Muscle of leg (tissue), 11 donors: ENCODE results near the gene BICRA. TPM values are rescaled to one million over a fixed set of nuclear protein-coding genes. Genes with fewer than 3 reads are reported as not detected.

ENCODE experiments used
- DNase-seq: peaks from one replicate; pipeline ENCODE4 v3.0.0; 2013
- H3K27ac ChIP-seq: one replicate; pipeline ENCODE4 v1.5.1; 2013; ENCODE audit warnings: mild to moderate bottlenecking, low read length, control low read depth
- H3K27me3 ChIP-seq: one replicate; pipeline ENCODE4 v1.6.1; 2013; ENCODE audit warnings: low read length; ENCODE audit not compliant: control insufficient read depth, insufficient read depth
- H3K36me3 ChIP-seq: one replicate; pipeline ENCODE4 v1.6.1; 2013; ENCODE audit warnings: low read length; ENCODE audit not compliant: control insufficient read depth, insufficient read depth
- H3K4me1 ChIP-seq: one replicate; pipeline ENCODE4 v1.6.1; 2013; ENCODE audit warnings: low read length; ENCODE audit not compliant: control insufficient read depth, insufficient read depth
- H3K4me3 ChIP-seq: one replicate; pipeline ENCODE4 v1.5.1; 2013; ENCODE audit warnings: low read length, control low read depth
- H3K9me3 ChIP-seq: replicated peaks from 2 replicates; pipeline ENCODE4 v1.6.1; 2013; ENCODE audit warnings: low read depth, low read length; ENCODE audit not compliant: control insufficient read depth
- WGBS: methylation state at CpG from one replicate; pipeline ENCODE4 v1.1.5; 2013; ENCODE audit warnings: missing lambda C conversion rate; ENCODE audit not compliant: insufficient coverage; 5-methylcytosine and 5-hydroxymethylcytosine counted together
- polyA plus RNA-seq, 8 donors: library from polyadenylated mRNA; unstranded; fragments of 120-200 nt; gene quantifications; one replicate each; pipeline versions ENCODE4 v1.2.1 to v1.2.3, GENCODE V29; 2013; ENCODE audit warnings: inconsistent platforms in 1 of 8, low replicate concordance in 1 of 8; ENCODE audit not compliant: insufficient read length in 8 of 8, insufficient read depth in 1 of 8
- total RNA-seq: library from RNA; stranded (reverse); fragments of 120-200 nt; gene quantifications from one replicate; pipeline ENCODE4 v1.2.4, GENCODE V29; 2013

BICRA gene
- total and polyA plus RNA-seq, 9 donors = 3.1 to 14.3 (median 10.7) TPM

DNA sequence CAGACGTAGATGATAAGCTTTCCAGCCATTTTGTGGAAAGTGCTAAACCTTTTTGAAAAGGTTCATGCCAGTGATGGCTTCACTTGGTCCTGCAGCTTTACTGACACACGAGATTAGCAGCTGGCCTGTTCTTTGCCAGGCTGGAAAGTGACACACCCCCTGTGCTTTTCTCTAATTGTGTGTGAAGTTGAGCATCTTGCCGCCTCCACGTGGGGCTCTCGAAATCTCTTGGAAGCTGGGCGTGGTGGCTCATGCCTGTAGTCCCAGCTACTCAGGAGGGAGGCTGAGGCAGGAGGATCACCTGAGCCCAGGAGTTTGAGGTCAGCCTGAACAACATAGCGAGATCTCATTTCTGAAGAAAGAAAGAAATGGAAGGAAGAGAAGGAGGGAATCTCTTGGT is 79.0 kb downstream of the BICRA start:
- H3K36me3 ChIP-seq = peaks cover 32% of the 10 kb centered on the region

DNA sequence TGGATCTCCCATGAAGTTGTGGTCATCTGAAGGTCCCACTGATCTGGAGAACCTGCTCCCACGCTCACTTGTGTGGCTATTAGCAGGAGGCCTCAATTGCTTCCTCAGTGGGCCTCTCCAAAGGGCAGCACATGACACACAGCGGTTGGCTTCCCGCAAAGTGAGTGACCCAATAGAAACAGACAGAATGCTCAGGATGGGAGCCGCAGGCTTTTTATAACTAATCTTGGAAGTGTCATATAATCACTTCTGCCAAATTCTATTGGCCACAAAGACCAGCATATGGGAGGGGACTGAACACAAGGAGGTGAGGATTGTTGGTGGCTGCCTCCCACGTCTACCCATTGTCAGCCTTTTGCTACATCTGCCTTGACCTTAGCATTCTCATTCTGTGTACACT is 82.2 kb downstream of the BICRA start:
- Histone ChIP-seq H3K36me3 (peaks cover 28% of the 10 kb centered on the region), H3K9me3 (no peaks in the 10 kb centered on the region)

More for the DNA sequence above, 79.0 kb downstream of the BICRA start:
- H3K9me3 ChIP-seq = no peaks in the 10 kb centered on the region
- 75% methylated on average over 6 of the region's 7 CpGs for WGBS
- H3K4me3 ChIP-seq = no peak overlapping the region
- DNase-seq = no peak
- H3K4me1 ChIP-seq = no peaks in the 10 kb centered on the region
- no peak overlapping the region for H3K27ac ChIP-seq
- no peaks in the 10 kb centered on the region for H3K27me3 ChIP-seq

GRCh38 chr19:47691782-47692181 is 82.8 kb downstream of the BICRA start:
- Histone ChIP-seq H3K36me3 (peaks cover 33% of the 10 kb centered on the region), H3K27me3 (no peaks in the 10 kb centered on the region), H3K4me3 (no peak overlapping the region), H3K9me3 (no peaks in the 10 kb centered on the region), H3K27ac (no peak overlapping the region), H3K4me1 (no peaks in the 10 kb centered on the region)
- 50% methylated on average over 6 of the region's 7 CpGs for WGBS
- DNase-seq = no peak

More for the DNA sequence above, 82.2 kb downstream of the BICRA start:
- H3K4me1 ChIP-seq = no peaks in the 10 kb centered on the region
- H3K4me3 ChIP-seq = no peak overlapping the region
- H3K27ac ChIP-seq = no peak overlapping the region
- 100% methylated on average over 1 of the region's 5 CpGs for WGBS
- H3K27me3 ChIP-seq = no peaks in the 10 kb centered on the region
- no peak for DNase-seq

- no peak overlapping the region for H3K27ac ChIP-seq
- no peaks in the 10 kb centered on the region for H3K9me3 ChIP-seq
- H3K36me3 ChIP-seq = peaks cover 34% of the 10 kb centered on the region
- no peaks in the 10 kb centered on the region for H3K27me3 ChIP-seq
- 81% methylated on average over 17 of the region's 17 CpGs for WGBS
- no peak for DNase-seq
- H3K4me1 ChIP-seq = peaks cover 2% of the 10 kb centered on the region
- no peak overlapping the region for H3K4me3 ChIP-seq
Observed at GRCh38 chr19:47693489-47693888, 84.6 kb downstream of the BICRA start.

DNA sequence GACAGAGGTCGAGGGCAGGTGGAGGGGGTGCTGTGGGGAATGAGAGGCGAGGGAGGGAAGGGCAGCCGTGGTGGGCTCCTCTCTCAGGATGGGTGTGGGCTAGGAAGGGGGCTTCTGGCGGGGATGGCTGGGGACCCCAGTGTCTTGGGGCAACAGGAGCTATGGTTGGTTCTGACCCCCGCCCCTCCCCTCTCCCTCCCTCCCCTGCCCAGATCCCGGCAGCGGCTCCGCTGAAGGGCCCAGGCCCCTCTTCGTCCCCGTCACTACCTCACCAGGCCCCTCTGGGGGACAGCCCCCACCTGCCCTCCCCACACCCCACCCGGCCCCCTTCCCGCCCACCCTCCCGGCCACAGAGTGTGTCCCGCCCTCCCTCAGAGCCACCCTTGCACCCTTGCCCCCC is 85.0 kb downstream of the BICRA start:
- Histone ChIP-seq H3K9me3 (no peaks in the 10 kb centered on the region), H3K27ac (no peak overlapping the region), H3K36me3 (peaks cover 38% of the 10 kb centered on the region), H3K4me1 (peaks cover 2% of the 10 kb centered on the region), H3K4me3 (no peak overlapping the region), H3K27me3 (no peaks in the 10 kb centered on the region)
- no peak for DNase-seq
- WGBS = 67% methylated on average over 1 of the region's 14 CpGs

DNA sequence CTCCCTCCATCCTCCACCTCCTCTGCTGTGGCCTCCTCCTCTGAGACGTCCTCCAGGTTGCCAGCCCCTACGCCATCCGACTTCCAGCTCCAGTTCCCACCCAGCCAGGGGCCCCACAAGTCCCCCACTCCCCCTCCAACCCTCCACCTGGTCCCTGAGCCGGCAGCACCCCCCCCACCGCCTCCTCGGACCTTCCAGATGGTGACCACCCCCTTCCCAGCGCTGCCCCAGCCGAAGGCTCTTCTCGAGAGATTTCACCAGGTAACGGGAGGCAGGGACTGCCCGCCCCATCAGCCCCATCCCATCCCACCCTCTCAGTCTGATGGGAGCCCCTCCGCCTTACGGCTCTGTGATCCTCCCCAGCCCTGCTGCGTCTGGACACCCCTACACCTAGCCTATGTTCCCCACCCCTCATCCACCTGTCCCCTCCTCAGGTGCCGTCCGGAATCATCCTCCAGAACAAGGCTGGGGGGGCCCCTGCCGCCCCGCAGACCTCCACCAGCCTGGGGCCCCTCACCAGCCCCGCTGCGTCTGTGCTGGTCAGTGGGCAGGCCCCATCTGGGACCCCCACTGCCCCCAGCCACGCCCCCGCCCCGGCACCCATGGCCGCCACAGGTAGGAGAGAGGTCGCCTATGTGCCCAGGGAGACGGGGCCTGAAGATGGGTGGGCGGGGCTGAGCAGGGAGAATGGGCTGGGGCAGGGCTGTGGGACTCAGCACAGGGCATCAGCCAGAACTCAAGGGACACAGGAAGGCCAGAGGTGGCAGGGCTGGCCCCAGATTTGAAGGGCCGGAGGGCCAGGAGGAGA is 85.7 kb downstream of the BICRA start:
- no peak for DNase-seq
- 78% methylated on average over 17 of the region's 28 CpGs for WGBS
- H3K36me3 ChIP-seq = peaks cover 45% of the 10 kb centered on the region
- no peak overlapping the region for H3K27ac ChIP-seq
- peaks cover 2% of the 10 kb centered on the region for H3K4me1 ChIP-seq
- no peaks in the 10 kb centered on the region for H3K27me3 ChIP-seq
- no peak overlapping the region for H3K4me3 ChIP-seq
- H3K9me3 ChIP-seq = no peaks in the 10 kb centered on the region

DNA sequence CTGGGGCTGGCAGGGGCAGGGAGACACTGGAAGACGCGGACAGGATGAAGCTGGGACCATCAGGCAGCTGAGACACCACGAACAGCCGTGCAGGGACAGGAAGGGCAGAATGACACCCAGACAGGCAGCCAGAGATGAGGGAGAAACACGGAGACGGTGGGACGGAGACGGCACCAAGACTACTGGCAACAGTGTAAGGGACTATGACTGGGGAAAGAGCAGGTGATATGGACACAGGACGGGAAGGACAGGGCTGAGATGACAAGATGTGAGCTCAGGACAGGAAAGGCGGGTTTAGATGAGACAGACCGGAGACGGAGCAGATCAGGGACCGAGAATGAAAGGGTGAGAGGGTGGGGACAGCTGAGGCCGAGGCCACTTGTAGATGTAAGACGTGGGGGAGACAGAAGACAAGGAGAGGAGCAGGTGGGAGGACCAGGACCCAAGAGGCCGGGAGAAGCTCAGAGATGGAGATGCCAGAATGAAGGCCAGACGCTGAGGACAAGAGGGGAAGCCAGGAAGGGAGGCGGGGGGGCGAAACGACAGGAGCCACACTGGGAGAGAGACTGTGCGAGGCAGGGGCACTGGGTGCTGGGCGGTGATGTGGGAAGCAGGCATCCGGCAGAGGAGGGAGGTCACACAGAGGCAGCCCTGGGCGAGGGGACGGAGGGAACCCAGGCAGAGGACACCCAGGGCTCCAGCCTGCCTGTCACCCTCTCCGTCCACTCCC is 86.8 kb downstream of the BICRA start:
- Histone ChIP-seq H3K4me1 (peaks cover 2% of the 10 kb centered on the region), H3K9me3 (no peaks in the 10 kb centered on the region), H3K4me3 (no peak overlapping the region), H3K27ac (no peak overlapping the region), H3K27me3 (no peaks in the 10 kb centered on the region), H3K36me3 (peaks cover 55% of the 10 kb centered on the region)
- no peak for DNase-seq
- WGBS = 78% methylated on average over 24 of the region's 26 CpGs

DNA sequence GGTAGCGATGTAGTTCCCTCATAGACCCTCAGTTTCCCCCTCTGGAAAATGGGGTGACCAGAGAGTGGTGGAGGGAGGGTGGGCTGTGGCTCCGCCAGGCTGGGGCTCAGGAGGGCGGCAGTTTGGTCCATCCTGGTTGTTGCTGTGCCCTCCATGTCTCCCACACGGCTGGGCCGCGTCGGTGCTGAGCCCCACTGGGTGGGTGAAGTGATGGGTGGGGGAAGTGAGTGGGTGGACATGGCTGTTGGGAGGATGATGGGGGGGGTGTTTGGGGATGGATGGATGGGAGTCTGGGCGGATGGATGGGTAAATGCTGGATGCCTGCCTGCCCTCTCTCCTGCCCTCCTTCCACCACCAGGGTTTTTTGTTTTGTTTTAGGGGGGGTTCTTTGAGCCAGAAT is 87.7 kb downstream of the BICRA start:
- DNase-seq = no peak
- no peak overlapping the region for H3K27ac ChIP-seq
- H3K4me3 ChIP-seq = no peak overlapping the region
- peaks cover 2% of the 10 kb centered on the region for H3K4me1 ChIP-seq
- WGBS = 89% methylated on average over 7 of the region's 8 CpGs
- H3K9me3 ChIP-seq = no peaks in the 10 kb centered on the region
- H3K27me3 ChIP-seq = no peaks in the 10 kb centered on the region
- peaks cover 57% of the 10 kb centered on the region for H3K36me3 ChIP-seq

GRCh38 chr19:47697863-47698609 is 89.1 kb downstream of the BICRA start:
- Histone ChIP-seq H3K4me3 (no peak overlapping the region), H3K27ac (no peak overlapping the region)
- 59% methylated on average over 13 of the region's 21 CpGs for WGBS

More at GRCh38 chr19:47697863-47698609, 89.1 kb downstream of the BICRA start:
- no peaks in the 10 kb centered on the region for H3K9me3 ChIP-seq
- H3K27me3 ChIP-seq = no peaks in the 10 kb centered on the region
- H3K4me1 ChIP-seq = peaks cover 2% of the 10 kb centered on the region
- DNase-seq = peak; percentile 87
- peaks cover 52% of the 10 kb centered on the region for H3K36me3 ChIP-seq
